Measurements from ENCODE around the gene ZNF324. TPM values are rescaled to one million over a fixed set of nuclear protein-coding genes. Genes with fewer than 3 reads are reported as not detected.

ZNF324 gene
- total RNA-seq, 4 donors from 2014 or later: 4.9 to 11.7 (median 8.6) TPM

DNA sequence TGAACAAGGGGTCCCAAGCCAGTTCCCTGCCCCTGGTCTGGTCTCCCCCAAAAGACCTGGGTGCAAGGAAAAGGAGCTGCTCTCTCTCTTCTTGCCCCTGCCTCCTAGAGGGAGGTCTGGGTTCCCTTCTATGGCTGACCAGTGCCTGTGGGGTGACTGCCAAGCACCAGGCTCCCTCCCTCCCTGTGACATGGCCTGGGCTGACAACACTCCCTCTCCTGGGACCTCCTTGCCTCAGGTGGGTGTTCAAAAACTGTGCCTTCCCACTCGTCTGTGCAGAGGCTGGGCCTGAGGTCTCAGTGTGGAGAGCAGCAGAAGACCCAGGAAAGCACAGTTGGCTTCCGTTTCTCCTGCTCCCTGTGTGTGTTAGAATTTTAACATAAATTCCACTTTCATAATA is 14.0 kb downstream of the ZNF324 start:
- TF ChIP-seq, protein P1, sequence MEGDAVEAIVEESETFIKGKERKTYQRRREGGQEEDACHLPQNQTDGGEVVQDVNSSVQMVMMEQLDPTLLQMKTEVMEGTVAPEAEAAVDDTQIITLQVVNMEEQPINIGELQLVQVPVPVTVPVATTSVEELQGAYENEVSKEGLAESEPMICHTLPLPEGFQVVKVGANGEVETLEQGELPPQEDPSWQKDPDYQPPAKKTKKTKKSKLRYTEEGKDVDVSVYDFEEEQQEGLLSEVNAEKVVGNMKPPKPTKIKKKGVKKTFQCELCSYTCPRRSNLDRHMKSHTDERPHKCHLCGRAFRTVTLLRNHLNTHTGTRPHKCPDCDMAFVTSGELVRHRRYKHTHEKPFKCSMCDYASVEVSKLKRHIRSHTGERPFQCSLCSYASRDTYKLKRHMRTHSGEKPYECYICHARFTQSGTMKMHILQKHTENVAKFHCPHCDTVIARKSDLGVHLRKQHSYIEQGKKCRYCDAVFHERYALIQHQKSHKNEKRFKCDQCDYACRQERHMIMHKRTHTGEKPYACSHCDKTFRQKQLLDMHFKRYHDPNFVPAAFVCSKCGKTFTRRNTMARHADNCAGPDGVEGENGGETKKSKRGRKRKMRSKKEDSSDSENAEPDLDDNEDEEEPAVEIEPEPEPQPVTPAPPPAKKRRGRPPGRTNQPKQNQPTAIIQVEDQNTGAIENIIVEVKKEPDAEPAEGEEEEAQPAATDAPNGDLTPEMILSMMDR (IDR thresholded peaks at IDR 0.05; ENCODE audit: low read depth): no peak

DNA sequence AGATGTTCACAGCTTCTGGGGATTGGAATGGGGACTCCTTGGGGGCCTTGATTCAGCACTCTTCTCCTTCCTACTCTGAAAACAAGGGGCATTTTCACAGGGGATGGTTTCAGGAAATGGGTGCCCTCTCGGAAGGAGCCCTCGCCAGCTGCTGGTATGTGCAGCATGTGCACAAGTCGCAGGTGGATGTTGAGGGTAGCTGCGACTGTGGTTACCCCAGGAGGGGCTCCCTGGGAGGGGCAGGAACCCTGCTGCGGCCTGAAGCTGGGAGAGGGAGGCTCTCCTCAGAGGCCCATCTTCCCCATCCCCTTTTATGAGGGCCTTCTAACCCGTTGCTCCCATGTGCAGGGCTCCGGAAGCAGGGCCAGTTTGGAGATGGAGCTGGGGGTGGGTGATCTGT is 15.5 kb downstream of the ZNF324 start:
- TF ChIP-seq, protein P1 (IDR thresholded peaks at IDR 0.05; ENCODE audit: low read depth): no peak

DNA sequence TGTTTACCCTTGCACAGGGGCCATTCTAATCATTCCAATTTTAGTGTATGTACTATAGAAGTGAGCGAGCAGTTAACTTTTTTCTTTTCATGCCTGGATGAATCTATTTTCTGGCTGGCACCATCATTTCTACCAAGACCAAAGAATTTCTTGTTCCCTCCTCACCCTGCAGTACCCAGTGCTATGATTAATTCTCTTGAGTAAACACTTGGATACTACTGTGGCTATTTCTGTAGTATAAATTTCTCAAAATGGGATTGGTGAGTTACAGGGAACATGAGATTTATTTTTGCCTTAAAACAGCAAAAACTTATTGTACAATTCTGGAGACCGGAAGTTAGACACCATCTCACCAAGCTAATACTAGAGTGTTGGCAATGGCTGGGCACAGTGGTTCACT is 16.9 kb downstream of the ZNF324 start:
- TF ChIP-seq, protein P1 (IDR thresholded peaks at IDR 0.05; ENCODE audit: low read depth): no peak

DNA sequence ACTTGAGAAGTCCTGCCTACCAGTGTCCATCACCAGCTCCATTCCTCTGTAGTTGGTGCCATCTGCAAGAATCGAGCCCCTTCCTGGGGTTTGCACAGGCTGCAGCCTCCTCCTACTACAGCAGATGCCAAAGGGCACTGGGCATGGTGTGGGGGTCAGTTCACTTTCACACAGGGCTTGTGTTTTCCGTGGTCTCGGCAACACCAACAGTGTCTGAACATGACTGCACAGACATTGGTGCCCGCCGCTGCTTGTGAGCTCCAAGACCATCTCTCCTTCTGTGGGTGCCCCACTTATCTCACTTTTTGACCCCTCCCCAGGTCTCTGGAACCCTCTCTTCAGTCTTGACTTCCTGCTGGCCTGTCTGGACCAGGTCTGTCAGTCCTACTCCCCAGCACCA is 24.5 kb downstream of the ZNF324 start:
- TF ChIP-seq, protein P1 (IDR thresholded peaks at IDR 0.05; ENCODE audit: low read depth): no peak

DNA sequence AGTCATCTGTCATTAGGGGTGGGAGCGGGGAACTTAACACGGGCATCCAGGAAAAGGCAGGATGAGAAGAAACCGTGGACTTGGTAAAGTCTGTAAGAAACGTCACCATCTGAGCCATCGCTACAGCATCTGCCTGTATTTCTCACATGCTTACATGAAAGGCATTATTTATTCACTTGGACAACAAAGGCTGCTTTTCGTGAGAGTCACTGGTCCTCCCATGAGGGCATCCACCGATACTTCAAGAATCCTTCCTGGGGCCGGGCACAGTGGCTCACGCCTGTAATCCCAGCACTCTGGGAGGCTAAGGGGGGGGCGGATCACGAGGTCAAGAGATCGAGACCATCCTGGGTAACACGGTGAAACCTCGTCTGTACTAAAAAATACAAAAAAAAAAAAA is 25.4 kb downstream of the ZNF324 start:
- TF ChIP-seq, protein P1 (IDR thresholded peaks at IDR 0.05; ENCODE audit: low read depth): no peak

DNA sequence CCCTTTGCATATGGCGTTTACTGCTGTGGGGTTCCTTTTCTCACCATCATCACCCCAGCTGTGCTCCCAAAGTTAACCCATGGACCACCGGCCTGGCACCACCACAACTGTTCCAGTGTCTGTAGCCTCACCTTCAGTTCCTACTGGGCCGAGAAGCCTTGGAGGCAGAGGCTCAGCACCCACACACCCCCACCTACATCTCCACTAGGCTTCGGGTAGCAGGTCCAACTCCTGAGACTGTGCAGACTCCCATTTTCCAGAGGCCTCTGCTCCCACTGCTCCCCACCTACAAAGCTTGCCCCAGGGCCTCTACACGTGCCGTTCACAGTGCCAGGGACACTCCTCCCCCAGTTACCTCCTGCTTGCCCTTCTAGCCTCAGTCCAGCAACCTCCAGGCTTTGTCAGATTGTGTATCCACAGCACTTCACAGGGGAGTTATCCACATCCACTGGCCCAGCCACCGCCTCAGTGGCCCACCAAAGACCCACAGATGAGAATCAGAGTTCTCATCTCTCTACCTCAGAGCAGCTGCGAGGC is 30.8 kb downstream of the ZNF324 start:
- TF ChIP-seq, protein P1 (IDR thresholded peaks at IDR 0.05; ENCODE audit: low read depth): no peak

DNA sequence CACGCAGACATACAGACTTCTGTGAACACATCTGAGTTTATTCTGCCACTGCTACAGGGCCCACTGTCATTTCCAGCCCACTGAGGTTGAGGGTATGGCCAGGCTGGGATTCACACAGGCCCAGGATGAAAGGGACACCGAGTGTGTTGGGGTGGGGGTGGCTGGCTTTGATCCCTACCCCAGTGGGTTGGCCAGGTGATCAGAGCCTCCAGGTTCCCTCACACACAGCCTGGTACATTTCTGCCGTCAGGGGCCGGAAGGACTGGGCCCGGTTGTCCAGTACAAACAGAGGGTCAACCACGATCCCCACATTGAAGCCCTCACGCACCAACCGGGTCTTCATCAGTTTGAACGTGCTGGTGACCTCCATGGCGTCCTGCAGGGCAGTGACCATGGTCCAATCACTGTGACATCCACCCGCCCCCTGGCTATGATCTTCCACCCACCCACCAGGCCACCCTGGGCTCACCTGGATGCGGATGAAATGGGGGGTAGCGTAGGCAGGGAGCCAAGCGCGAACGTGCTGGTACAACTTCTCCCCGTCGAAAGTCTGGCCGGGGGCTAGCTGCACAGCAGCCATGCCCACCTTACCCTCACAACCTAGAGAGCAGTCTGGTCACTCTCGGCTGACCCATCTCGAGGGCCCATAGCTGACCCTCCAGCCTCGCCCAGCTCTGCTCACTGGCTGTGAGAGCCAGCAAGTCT is 31.6 kb downstream of the ZNF324 start:
- TF ChIP-seq, protein P1 (IDR thresholded peaks at IDR 0.05; ENCODE audit: low read depth): no peak

Data from subcutaneous adipose tissue (tissue), 4 donors.